OCI-LY3 (cell line): ENCODE measurements around the gene DRC1.

Experiments used
- EZH2phosphoT487 ChIP-seq: fragments of 200-600 bp; shearing (Covaris generic); IDR thresholded peaks from 2 replicates; pipeline ENCODE4 v1.6.1; 2018; ENCODE audit warnings: antibody characterized with exemption, mixed run types, low read depth
- TF ChIP-seq, protein P1 (sequence below): fragments of 200-600, 300-600 bp; sonication (generic); IDR thresholded peaks from 2 replicates; pipeline ENCODE4 v1.5.1; 2014; ENCODE audit warnings: antibody characterized with exemption, low read length, low read depth

DNA sequence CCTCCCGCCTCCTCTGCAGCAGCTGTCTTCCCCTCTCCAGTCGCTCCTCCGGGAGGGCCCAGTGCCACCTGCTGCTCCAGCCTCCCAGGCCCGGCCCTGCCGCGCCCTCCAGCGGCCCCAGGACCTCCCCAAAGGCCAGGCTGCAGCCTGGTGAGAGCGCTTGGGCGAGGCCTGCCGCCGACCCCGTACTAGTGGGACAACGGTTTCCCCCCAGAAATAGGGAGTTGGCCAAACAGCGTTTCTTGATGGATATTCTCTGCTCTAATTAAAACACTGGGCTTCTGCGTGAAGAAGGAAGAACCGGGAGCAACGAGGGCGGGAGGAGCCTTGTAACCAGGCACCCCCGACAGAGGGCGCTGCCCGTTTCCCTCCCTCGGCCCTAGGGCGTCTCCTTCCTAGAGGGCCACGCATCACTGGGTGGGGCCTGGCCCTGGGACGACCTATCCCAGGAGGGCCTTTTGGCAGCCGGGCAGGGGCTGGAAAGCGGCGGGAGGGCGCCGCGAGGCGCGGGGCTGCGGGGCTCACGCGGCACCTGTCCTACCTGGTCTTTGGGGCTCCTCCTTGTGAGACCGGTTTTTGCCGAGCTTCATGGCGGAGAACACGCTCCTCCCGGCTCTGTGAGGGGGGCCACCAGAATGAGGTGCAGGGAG, 101.6 kb downstream of the DRC1 start:
- TF ChIP-seq, protein P1, sequence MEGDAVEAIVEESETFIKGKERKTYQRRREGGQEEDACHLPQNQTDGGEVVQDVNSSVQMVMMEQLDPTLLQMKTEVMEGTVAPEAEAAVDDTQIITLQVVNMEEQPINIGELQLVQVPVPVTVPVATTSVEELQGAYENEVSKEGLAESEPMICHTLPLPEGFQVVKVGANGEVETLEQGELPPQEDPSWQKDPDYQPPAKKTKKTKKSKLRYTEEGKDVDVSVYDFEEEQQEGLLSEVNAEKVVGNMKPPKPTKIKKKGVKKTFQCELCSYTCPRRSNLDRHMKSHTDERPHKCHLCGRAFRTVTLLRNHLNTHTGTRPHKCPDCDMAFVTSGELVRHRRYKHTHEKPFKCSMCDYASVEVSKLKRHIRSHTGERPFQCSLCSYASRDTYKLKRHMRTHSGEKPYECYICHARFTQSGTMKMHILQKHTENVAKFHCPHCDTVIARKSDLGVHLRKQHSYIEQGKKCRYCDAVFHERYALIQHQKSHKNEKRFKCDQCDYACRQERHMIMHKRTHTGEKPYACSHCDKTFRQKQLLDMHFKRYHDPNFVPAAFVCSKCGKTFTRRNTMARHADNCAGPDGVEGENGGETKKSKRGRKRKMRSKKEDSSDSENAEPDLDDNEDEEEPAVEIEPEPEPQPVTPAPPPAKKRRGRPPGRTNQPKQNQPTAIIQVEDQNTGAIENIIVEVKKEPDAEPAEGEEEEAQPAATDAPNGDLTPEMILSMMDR: peak; percentile 11; the same call in 1 of the 2 replicates
- TF ChIP-seq EZH2phosphoT487: no peak
